ENCODE measurements around the gene MICU2. TPM values are rescaled to one million over a fixed set of nuclear protein-coding genes. Genes with fewer than 3 reads are reported as not detected.
A peak's percentile ranks its signal among the peaks of the same experiment; 100 is the strongest.
"Not testable (repeated sequence)": the region's sequence is repeated elsewhere in the genome, so short reads cannot be mapped to it uniquely, and the experiment has no call there.

MICU2 gene
- total RNA-seq, 1 experiment from 2014 or later = 69.9 TPM

DNA sequence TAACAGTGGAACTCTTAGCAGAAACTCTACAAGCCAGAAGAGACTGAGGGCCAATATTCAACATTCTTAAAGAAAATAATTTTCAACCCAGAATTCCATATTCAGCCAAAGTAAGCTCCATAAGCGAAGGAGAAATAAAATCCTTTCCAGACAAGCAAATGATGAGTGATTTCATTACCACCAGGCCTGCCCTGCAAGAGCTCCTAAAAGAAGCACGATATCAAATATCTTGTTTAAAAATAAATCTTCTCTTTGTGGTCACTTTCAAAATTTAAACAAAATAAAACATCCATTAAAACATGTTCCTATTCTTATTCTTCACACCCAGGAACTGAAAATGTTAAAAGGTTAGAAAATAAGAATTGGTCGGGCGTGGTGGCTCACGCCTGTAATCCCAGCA, 13.7 kb downstream of the MICU2 start:
- Histone ChIP-seq H3F3A (ENCODE audit: low read length, unreplicated experiment) (no peaks in the 10 kb centered on the region), H3K79me2 (ENCODE audit: low read length) (peaks cover 29% of the 10 kb centered on the region), H3K4me2 (ENCODE audit: low read length) (no peak overlapping the region), H3K9me3 (ENCODE audit: low read length) (no peaks in the 10 kb centered on the region), H4K20me1 (ENCODE audit: low read length) (peaks cover 16% of the 10 kb centered on the region; the same call in 1 of the 2 replicates), H3K27ac (ENCODE audit: low read length) (no peak overlapping the region), H3K4me3 (ENCODE audit: low read length) (no peak overlapping the region), H3K9me2 (replicated peaks; ENCODE audit: low read length) (no peaks in the 10 kb centered on the region), H3K4me1 (ENCODE audit: insufficient read depth, low read length) (peaks cover 12% of the 10 kb centered on the region), H3K36me3 (ENCODE audit: low read depth, low read length) (no peaks in the 10 kb centered on the region), H3K27me3 (ENCODE audit: low read length) (no peaks in the 10 kb centered on the region), H3K9ac (ENCODE audit: low read length) (no peak overlapping the region), H2AFZ (ENCODE audit: low read length) (no peak overlapping the region)
- no TSS peak for BruUV-seq (replicated peaks)
- ChIA-PET CTCF (no interaction called here), POLR2A (ENCODE audit: unreplicated experiment) (no interaction called here)
- no peak for ATAC-seq
- TF ChIP-seq EZH2phosphoT487 (IDR thresholded peaks at IDR 0.05; ENCODE audit: borderline replicate concordance, low read length) = no peak
- TF ChIP-seq EZH2 (IDR thresholded peaks at IDR 0.05; ENCODE audit: low read length, unreplicated experiment) = no peak
- TF ChIP-seq CTCF (conservative IDR thresholded peaks at IDR 0.05; ENCODE audit: low read depth, low read length) = no peak
- DNase-seq = no peak
- intact Hi-C loops (cut with micrococcal nuclease) = no loop called here

DNA sequence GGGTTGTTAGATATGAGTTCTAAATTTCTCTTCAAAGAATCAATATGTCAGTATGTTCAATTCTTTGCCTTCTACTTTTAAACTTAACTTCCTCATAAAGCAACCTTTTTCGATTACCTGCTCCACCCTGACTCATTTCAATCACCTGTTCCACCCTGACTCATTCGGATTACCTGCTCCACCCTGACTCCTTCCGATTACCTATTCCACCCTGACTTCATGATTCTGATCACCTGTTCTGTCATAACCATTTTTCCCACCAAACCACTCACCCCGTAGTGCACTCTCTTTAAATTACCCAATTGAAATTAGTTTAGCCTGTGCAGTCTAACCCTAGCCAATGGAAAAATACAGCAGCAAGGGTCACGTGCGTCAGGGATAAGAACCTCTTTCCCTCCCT, 14.5 kb downstream of the MICU2 start:
- H3K36me3 ChIP-seq (ENCODE audit: low read depth, low read length); intact Hi-C loops (cut with micrococcal nuclease); ATAC-seq; H2AFZ ChIP-seq (ENCODE audit: low read length); H3F3A ChIP-seq (ENCODE audit: low read length, unreplicated experiment); CTCF ChIA-PET; DNase-seq; H3K4me3 ChIP-seq (ENCODE audit: low read length); BruUV-seq (replicated peaks); H3K9me2 ChIP-seq (replicated peaks; ENCODE audit: low read length); H3K9me3 ChIP-seq (ENCODE audit: low read length); H3K9ac ChIP-seq (ENCODE audit: low read length); H3K4me2 ChIP-seq (ENCODE audit: low read length); H3K27ac ChIP-seq (ENCODE audit: low read length); H3K27me3 ChIP-seq (ENCODE audit: low read length): not testable (repeated sequence)
- H3K4me1 ChIP-seq (ENCODE audit: insufficient read depth, low read length) = peaks cover 12% of the 10 kb centered on the region
- H3K79me2 ChIP-seq (ENCODE audit: low read length) = peaks cover 29% of the 10 kb centered on the region
- POLR2A ChIA-PET (ENCODE audit: unreplicated experiment) = interaction anchor here (0.7 to 1.6 kb wide), 2 partner anchors 14 to 95 kb away, joined by 6 to 9 read pairs; partner anchors contain the start of gene MICU2
- H4K20me1 ChIP-seq (ENCODE audit: low read length) = peaks cover 16% of the 10 kb centered on the region; the same call in 1 of the 2 replicates

DNA sequence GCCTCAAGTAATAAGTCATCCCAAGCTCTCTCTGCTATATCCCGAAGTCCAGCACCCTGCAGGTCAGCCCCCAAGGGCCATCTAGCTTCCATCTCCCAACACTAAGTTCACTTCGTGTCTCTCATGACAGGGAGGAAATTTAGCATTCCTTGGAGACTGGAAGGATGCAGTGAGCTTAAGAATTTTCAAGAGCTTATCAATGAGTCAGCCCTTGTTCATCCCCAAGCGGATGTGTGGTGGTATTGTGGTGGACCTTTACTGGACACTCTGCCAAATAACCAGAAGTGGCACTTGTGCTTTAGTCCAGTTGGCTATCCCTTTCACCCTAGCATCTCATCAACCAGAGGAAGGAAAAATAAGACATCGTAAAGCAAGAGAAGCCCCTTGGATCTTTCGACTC, 15.6 kb downstream of the MICU2 start:
- H3K9ac ChIP-seq (ENCODE audit: low read length); H3F3A ChIP-seq (ENCODE audit: low read length, unreplicated experiment); CTCF ChIA-PET; BruUV-seq (replicated peaks); H3K27me3 ChIP-seq (ENCODE audit: low read length); H3K27ac ChIP-seq (ENCODE audit: low read length); H2AFZ ChIP-seq (ENCODE audit: low read length); H3K9me2 ChIP-seq (replicated peaks; ENCODE audit: low read length); H3K9me3 ChIP-seq (ENCODE audit: low read length); H3K4me3 ChIP-seq (ENCODE audit: low read length); H3K36me3 ChIP-seq (ENCODE audit: low read depth, low read length): not testable (repeated sequence)
- peaks cover 16% of the 10 kb centered on the region; the same call in 1 of the 2 replicates for H4K20me1 ChIP-seq (ENCODE audit: low read length)
- H3K4me2 ChIP-seq (ENCODE audit: low read length) = peak overlapping the region; percentile 35
- ATAC-seq (peak; percentile 42), DNase-seq (peak; percentile 73)
- H3K4me1 ChIP-seq (ENCODE audit: insufficient read depth, low read length) = peaks cover 12% of the 10 kb centered on the region
- POLR2A ChIA-PET (ENCODE audit: unreplicated experiment) = interaction anchor here (1.6 kb wide), 1 partner anchor 15 kb away, joined by 9 read pairs; the partner anchor contains the start of gene MICU2
- intact Hi-C loops (cut with micrococcal nuclease) = loop anchor here (1.0 kb wide), 1 partner anchor 107 kb away; no protein-coding TSS in a partner anchor
- peaks cover 31% of the 10 kb centered on the region for H3K79me2 ChIP-seq (ENCODE audit: low read length)
